Measurements from ENCODE around the gene ATN1. TPM values are rescaled to one million over a fixed set of nuclear protein-coding genes. Genes with fewer than 3 reads are reported as not detected.
A peak's percentile ranks its signal among the peaks of the same experiment; 100 is the strongest.

Gene ATN1
- total RNA-seq, 2 experiments from 2014 or later, result 27.3 to 27.6 TPM

GRCh38 chr12:6951551-6952120, 23.9 kb downstream of the ATN1 start:
- H3K27me3 Mint-ChIP-seq, result no peaks in the 10 kb centered on the region
- peak overlapping the region; percentile 98 for H3K27ac Mint-ChIP-seq
- DNase-seq, result no peak
- H3K9me3 Mint-ChIP-seq, result no peaks in the 10 kb centered on the region
- CTCF ChIA-PET, result interaction anchor here (0.8 to 17.8 kb wide), 9 partner anchors 7 to 126 kb away, joined by 3 to 388 read pairs (median 7); partner anchors contain the start of genes C12orf57, RNU7-1 and SPSB2
- H3K4me1 Mint-ChIP-seq, result peaks cover 64% of the 10 kb centered on the region
- POLR2A ChIA-PET, result interaction anchor here (0.6 to 1.2 kb wide), 4 partner anchors 8 to 461 kb away, joined by 3 to 5 read pairs (median 3); partner anchors contain the start of genes C12orf57 and RNU7-1
- peaks cover 50% of the 10 kb centered on the region for H3K36me3 Mint-ChIP-seq (ENCODE audit: low read depth)
- H3K4me3 Mint-ChIP-seq, result peak overlapping the region; percentile 100

- POLR2A ChIA-PET, result interaction anchor here (0.6 to 1.2 kb wide), 3 partner anchors 9 to 461 kb away, joined by 3 to 5 read pairs (median 3); partner anchors contain the start of genes C12orf57 and RNU7-1
- CTCF ChIA-PET, result interaction anchor here (0.6 to 17.8 kb wide), 10 partner anchors 8 to 747 kb away, joined by 3 to 388 read pairs (median 4); partner anchors contain the start of genes C12orf57, RNU7-1 and SPSB2
Observed at GRCh38 chr12:6952121-6952862, 24.5 kb downstream of the ATN1 start.

GRCh38 chr12:6952863-6953441, 25.2 kb downstream of the ATN1 start:
- ChIA-PET POLR2A (interaction anchor here (1.2 kb wide), 1 partner anchor 9 kb away, joined by 5 read pairs; the partner anchor contains the start of genes C12orf57 and RNU7-1), CTCF (interaction anchor here (0.6 to 17.8 kb wide), 9 partner anchors 7 to 747 kb away, joined by 3 to 388 read pairs (median 5); partner anchors contain the start of genes C12orf57 and RNU7-1)
- Mint-ChIP-seq H3K4me1 (peaks cover 67% of the 10 kb centered on the region), H3K4me3 (peak overlapping the region; percentile 100), H3K27me3 (no peaks in the 10 kb centered on the region), H3K36me3 (ENCODE audit: low read depth) (peaks cover 62% of the 10 kb centered on the region), H3K27ac (peak overlapping the region; percentile 98), H3K9me3 (no peaks in the 10 kb centered on the region)
- DNase-seq, result no peak

More at GRCh38 chr12:6952121-6952862, 24.5 kb downstream of the ATN1 start:
- DNase-seq, result no peak
- Mint-ChIP-seq H3K36me3 (ENCODE audit: low read depth) (peaks cover 56% of the 10 kb centered on the region), H3K27me3 (no peaks in the 10 kb centered on the region), H3K9me3 (no peaks in the 10 kb centered on the region), H3K4me3 (peak overlapping the region; percentile 100), H3K27ac (peak overlapping the region; percentile 98), H3K4me1 (peaks cover 65% of the 10 kb centered on the region)

GRCh38 chr12:6953442-6954315, 25.9 kb downstream of the ATN1 start:
- Mint-ChIP-seq H3K9me3 (no peaks in the 10 kb centered on the region), H3K27me3 (no peaks in the 10 kb centered on the region), H3K4me3 (peak overlapping the region; percentile 100), H3K36me3 (ENCODE audit: low read depth) (peaks cover 67% of the 10 kb centered on the region), H3K27ac (peak overlapping the region; percentile 98), H3K4me1 (peaks cover 69% of the 10 kb centered on the region)
- DNase-seq, result peak; percentile 88
- ChIA-PET CTCF (interaction anchor here (0.6 to 13.3 kb wide), 6 partner anchors 9 to 32 kb away, joined by 4 to 388 read pairs (median 6); partner anchors contain the start of genes C12orf57, PTPN6 and RNU7-1), POLR2A (interaction anchor here (1.8 kb wide), 1 partner anchor 10 kb away, joined by 7 read pairs; the partner anchor contains the start of genes C12orf57 and RNU7-1)

- ChIA-PET POLR2A (interaction anchor here (1.8 kb wide), 1 partner anchor 11 kb away, joined by 7 read pairs; the partner anchor contains the start of genes C12orf57 and RNU7-1), CTCF (interaction anchor here (0.7 to 13.3 kb wide), 4 partner anchors 10 to 82 kb away, joined by 3 to 388 read pairs (median 4); partner anchors contain the start of genes C12orf57, PTPN6 and RNU7-1)
- peaks cover 70% of the 10 kb centered on the region for H3K4me1 Mint-ChIP-seq
- peak overlapping the region; percentile 98 for H3K27ac Mint-ChIP-seq
- H3K36me3 Mint-ChIP-seq (ENCODE audit: low read depth), result peaks cover 76% of the 10 kb centered on the region
- peak overlapping the region; percentile 100 for H3K4me3 Mint-ChIP-seq
- H3K9me3 Mint-ChIP-seq, result no peaks in the 10 kb centered on the region
- H3K27me3 Mint-ChIP-seq, result no peaks in the 10 kb centered on the region
- DNase-seq, result no peak
Observed at GRCh38 chr12:6954316-6955107, 26.8 kb downstream of the ATN1 start.

- Mint-ChIP-seq H3K27me3 (no peaks in the 10 kb centered on the region), H3K27ac (peak overlapping the region; percentile 98), H3K4me3 (peak overlapping the region; percentile 7), H3K36me3 (ENCODE audit: low read depth) (peaks cover 78% of the 10 kb centered on the region), H3K4me1 (peaks cover 72% of the 10 kb centered on the region), H3K9me3 (no peaks in the 10 kb centered on the region)
- no peak for DNase-seq
- POLR2A ChIA-PET, result interaction anchor here (1.8 kb wide), 1 partner anchor 12 kb away, joined by 7 read pairs; the partner anchor contains the start of genes C12orf57 and RNU7-1
- CTCF ChIA-PET, result interaction anchor here (0.6 to 13.3 kb wide), 6 partner anchors 9 to 154 kb away, joined by 3 to 388 read pairs (median 4); partner anchors contain the start of genes C12orf57, PTPN6 and RNU7-1
Observed at GRCh38 chr12:6955108-6956020, 27.6 kb downstream of the ATN1 start.

GRCh38 chr12:6956021-6956727, 28.4 kb downstream of the ATN1 start:
- H3K4me3 Mint-ChIP-seq, result peak overlapping the region; percentile 39
- no peaks in the 10 kb centered on the region for H3K27me3 Mint-ChIP-seq
- DNase-seq, result no peak
- CTCF ChIA-PET, result interaction anchor here (0.6 to 13.3 kb wide), 5 partner anchors 9 to 203 kb away, joined by 3 to 388 read pairs (median 3); partner anchors contain the start of genes C12orf57, MLF2, PTPN6 and RNU7-1
- H3K9me3 Mint-ChIP-seq, result no peaks in the 10 kb centered on the region
- H3K4me1 Mint-ChIP-seq, result peaks cover 76% of the 10 kb centered on the region
- POLR2A ChIA-PET, result interaction anchor here (3.6 kb wide), 1 partner anchor 11 kb away, joined by 35 read pairs; the partner anchor contains the start of genes C12orf57 and RNU7-1
- peak overlapping the region; percentile 79 for H3K27ac Mint-ChIP-seq
- H3K36me3 Mint-ChIP-seq (ENCODE audit: low read depth), result peaks cover 85% of the 10 kb centered on the region

- ChIA-PET POLR2A (interaction anchor here (3.6 kb wide), 1 partner anchor 12 kb away, joined by 35 read pairs; the partner anchor contains the start of genes C12orf57 and RNU7-1), CTCF (interaction anchor here (0.9 to 13.3 kb wide), 9 partner anchors 8 to 227 kb away, joined by 3 to 388 read pairs (median 3); partner anchors contain the start of genes C12orf57, MLF2, PTPN6 and RNU7-1)
- peak overlapping the region; percentile 93 for H3K27ac Mint-ChIP-seq
- H3K36me3 Mint-ChIP-seq (ENCODE audit: low read depth), result peaks cover 90% of the 10 kb centered on the region
- peak overlapping the region; percentile 39 for H3K4me3 Mint-ChIP-seq
- H3K4me1 Mint-ChIP-seq, result peaks cover 86% of the 10 kb centered on the region
- no peak for DNase-seq
- H3K9me3 Mint-ChIP-seq, result no peaks in the 10 kb centered on the region
- no peaks in the 10 kb centered on the region for H3K27me3 Mint-ChIP-seq
Observed at GRCh38 chr12:6957151-6957701, 29.5 kb downstream of the ATN1 start.
